HepG2 (cell line): Measurements from ENCODE around the gene MAP2K2. TPM values are rescaled to one million over a fixed set of nuclear protein-coding genes. Genes with fewer than 3 reads are reported as not detected.

Experiments
- FOXC1 ChIP-seq: sonication (generic); formaldehyde crosslinking; IDR thresholded peaks from 2 replicates; pipeline ENCODE4 v1.8.0; 2022; ENCODE audit warnings: mild to moderate bottlenecking, missing genetic modification reagents, borderline replicate concordance
- FOXP1 ChIP-seq, 2 experiments: fragments of 450-650 bp in 1 of 2; IDR thresholded peaks; 2 replicates each; pipeline ENCODE4 v1.6.1; 2017 to 2018; ENCODE audit warnings: antibody characterized with exemption in 1 of 2
- GLI4 ChIP-seq: sonication (generic); formaldehyde crosslinking; IDR thresholded peaks from 2 replicates; pipeline ENCODE4 v1.5.1; 2020; ENCODE audit warnings: missing genetic modification reagents, mild to moderate bottlenecking, moderate library complexity, borderline replicate concordance
- HNF4G ChIP-seq, 2 experiments: sonication (generic) in 1 of 2; formaldehyde crosslinking in 1 of 2; IDR thresholded peaks; 2 replicates each; pipeline versions ENCODE4 v1.4.0 to v1.6.1; 2011 to 2020; ENCODE audit warnings: borderline replicate concordance in 2 of 2, low read depth in 2 of 2, mild to moderate bottlenecking in 2 of 2, low read length in 1 of 2, missing genetic modification reagents in 1 of 2, moderate library complexity in 1 of 2
- KLF9 ChIP-seq: IDR thresholded peaks from 2 replicates; pipeline ENCODE4 v1.6.1; 2016; ENCODE audit warnings: low read depth
- MED8 ChIP-seq: sonication (generic); formaldehyde crosslinking; IDR thresholded peaks from 2 replicates; pipeline ENCODE4 v1.8.1; 2023; ENCODE audit warnings: mild to moderate bottlenecking, missing genetic modification reagents; ENCODE audit not compliant: insufficient replicate concordance
- RBFOX2 ChIP-seq: fragments of 200-400 bp; formaldehyde crosslinking; IDR thresholded peaks from 2 replicates; pipeline ENCODE4 v1.6.1; 2017; ENCODE audit warnings: low read depth, mild to moderate bottlenecking, low read length
- RERE ChIP-seq: IDR thresholded peaks from 2 replicates; pipeline ENCODE4 v1.6.1; 2016; ENCODE audit warnings: low read depth, missing genetic modification reagents, missing compliant biosample characterization
- RFXANK ChIP-seq: IDR thresholded peaks from 2 replicates; pipeline ENCODE4 v1.6.1; 2016
- SMARCE1 ChIP-seq: fragments of 450-650 bp; IDR thresholded peaks from 2 replicates; pipeline ENCODE4 v1.6.1; 2017; ENCODE audit warnings: borderline replicate concordance
- TCF12 ChIP-seq, 2 experiments: fragments of 450-650 bp in 1 of 2; sonication (generic) in 1 of 2; formaldehyde crosslinking in 1 of 2; IDR thresholded peaks; 2 replicates each; pipeline versions ENCODE4 v1.6.1 to v1.8.0; 2017 to 2022; ENCODE audit warnings: antibody characterized with exemption in 1 of 2, mild to moderate bottlenecking in 1 of 2, missing genetic modification reagents in 1 of 2, moderate library complexity in 1 of 2
- THAP11 ChIP-seq: IDR thresholded peaks from 2 replicates; pipeline ENCODE4 v1.6.1; 2016; ENCODE audit warnings: missing biosample characterization, missing genetic modification reagents
- XRCC5 ChIP-seq: fragments of 200-400 bp; formaldehyde crosslinking; optimal IDR thresholded peaks from 2 replicates; pipeline ENCODE3; 2017; ENCODE audit warnings: mild to moderate bottlenecking, low read length
- ZBTB25 ChIP-seq: IDR thresholded peaks from 2 replicates; pipeline ENCODE4 v1.6.1; 2018; ENCODE audit warnings: missing genetic modification reagents
- ZFP36L2 ChIP-seq: sonication (generic); formaldehyde crosslinking; IDR thresholded peaks from 2 replicates; pipeline ENCODE4 v1.4.0; 2020; ENCODE audit warnings: missing genetic modification reagents
- ZNF430 ChIP-seq: sonication (generic); formaldehyde crosslinking; IDR thresholded peaks from 2 replicates; pipeline ENCODE4 v1.9.0; 2021; ENCODE audit warnings: mild to moderate bottlenecking, missing genetic modification reagents
- ZNF530 ChIP-seq: sonication (generic); formaldehyde crosslinking; IDR thresholded peaks from 2 replicates; pipeline ENCODE4 v1.5.0; 2020; ENCODE audit warnings: low read depth, mild to moderate bottlenecking, missing genetic modification reagents
- ZSCAN20 ChIP-seq: sonication (generic); formaldehyde crosslinking; IDR thresholded peaks from 2 replicates; pipeline ENCODE4 v1.4.0; 2020; ENCODE audit warnings: missing genetic modification reagents, mild to moderate bottlenecking, borderline replicate concordance
- polyA plus RNA-seq, 8 experiments: library from polyadenylated mRNA; depleted of rRNA in 3 of 8; stranded (reverse) in 7 of 8; unstranded in 1 of 8; fragments of >200 nt; fragmentation: Illumina TruSeq in 4 of 8; extraction: Trizol in 4 of 8; gene quantifications; 2 replicates each; pipeline versions ENCODE4 v1.2.1 to v1.2.3, GENCODE V29; 2011 to 2016; ENCODE audit warnings: low read depth in 4 of 8, missing spikeins in 1 of 8, mixed read lengths in 1 of 8; ENCODE audit not compliant: insufficient read depth in 1 of 8
- total RNA-seq, 5 experiments: library from RNA; depleted of rRNA; stranded (reverse); fragments of >200 nt; fragmentation: Illumina TruSeq; extraction: Trizol; gene quantifications; 2 replicates each; pipeline ENCODE4 v1.2.3, GENCODE V29; 2016; ENCODE audit warnings: low read depth in 1 of 5
- TF ChIP-seq, protein P1 (sequence below): IDR thresholded peaks from 2 replicates; pipeline ENCODE4 v1.6.1; 2012; ENCODE audit warnings: inconsistent platforms
- TF ChIP-seq, protein P2 (sequence below): sonication (generic); formaldehyde crosslinking; IDR thresholded peaks from 2 replicates; pipeline ENCODE4 v1.4.0; 2020; ENCODE audit warnings: mild to moderate bottlenecking, low read depth, missing genetic modification reagents

The MAP2K2 gene
- total and polyA plus RNA-seq, 2 of the 13 experiments (the other 11 are each of a cell fraction or from before 2014, with no cell fraction given), result 70.3 to 80.9 TPM

DNA sequence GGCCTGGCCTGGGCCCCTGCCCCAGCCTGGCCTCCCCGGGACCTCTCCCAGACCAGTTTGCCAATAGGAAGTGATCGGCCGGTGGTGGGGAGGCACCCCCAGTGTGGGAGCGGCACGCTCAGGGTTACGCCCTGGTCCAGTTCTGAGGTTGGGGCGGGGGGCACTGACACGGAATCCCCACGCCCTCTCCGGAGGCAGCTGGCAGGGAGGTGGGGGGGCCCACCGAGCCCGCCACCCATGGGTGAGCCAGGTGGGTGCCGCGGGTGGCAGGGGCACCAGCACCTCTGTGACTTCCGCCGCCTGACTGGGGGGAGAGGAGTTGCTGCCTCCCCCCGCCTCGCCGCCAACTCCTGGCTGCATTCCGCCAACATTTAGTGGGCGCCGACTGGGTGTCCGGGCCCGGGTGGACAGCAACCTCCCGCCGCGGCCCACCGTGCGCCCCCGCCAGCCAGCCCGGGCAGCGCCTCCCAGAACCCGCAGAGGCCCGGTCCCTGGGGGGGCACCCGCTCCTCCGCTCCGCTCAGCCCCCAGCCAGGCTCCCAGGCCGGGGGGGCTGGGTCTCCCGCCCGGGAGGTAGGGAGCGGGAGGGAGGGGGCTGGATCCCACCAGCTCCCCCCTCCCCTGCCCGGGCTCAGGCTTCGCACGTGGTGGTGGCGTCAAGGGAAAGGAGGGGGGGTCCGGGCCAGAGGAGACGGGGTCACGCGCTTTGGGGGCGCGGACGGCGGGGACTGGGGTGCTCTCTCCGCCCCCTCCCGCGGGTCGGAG, 59.2 kb downstream of the MAP2K2 start (continued):
- TF ChIP-seq RERE (CRISPR knock-in tag), result no peak
- TF ChIP-seq THAP11 (CRISPR knock-in tag), result peak; percentile 11; the same call in 1 of the 2 replicates
- TF ChIP-seq XRCC5, result no peak
- TF ChIP-seq RBFOX2, result peak; percentile 88
- no peak for TF ChIP-seq FOXC1
- no peak for TF ChIP-seq RFXANK
- TF ChIP-seq, protein P1, sequence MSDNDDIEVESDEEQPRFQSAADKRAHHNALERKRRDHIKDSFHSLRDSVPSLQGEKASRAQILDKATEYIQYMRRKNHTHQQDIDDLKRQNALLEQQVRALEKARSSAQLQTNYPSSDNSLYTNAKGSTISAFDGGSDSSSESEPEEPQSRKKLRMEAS, result peak; percentile 85
- TF ChIP-seq KLF9, result no peak
- no peak for TF ChIP-seq SMARCE1
- TF ChIP-seq ZSCAN20 (CRISPR knock-in tag), result no peak
- TF ChIP-seq ZNF430 (CRISPR knock-in tag), result peak; percentile 33; the same call in 1 of the 2 replicates
- no peak for TF ChIP-seq TCF12 (IDR thresholded peaks at IDR 0.05)
- TF ChIP-seq TCF12 (CRISPR knock-in tag; IDR thresholded peaks at IDR 0.05), result 0 out of 2 replicates have a peak, but pooled peaks have one; percentile 72
- TF ChIP-seq ZNF530, result no peak
- no peak for TF ChIP-seq ZBTB25
- TF ChIP-seq GLI4 (CRISPR knock-in tag), result 0 out of 2 replicates have a peak, but pooled peaks have one; percentile 39
- no peak for TF ChIP-seq FOXP1 (IDR thresholded peaks at IDR 0.05)
- no peak for TF ChIP-seq FOXP1 (CRISPR knock-in tag; IDR thresholded peaks at IDR 0.05)
- no peak for TF ChIP-seq MED8 (CRISPR knock-in tag)
- TF ChIP-seq ZFP36L2 (CRISPR knock-in tag), result no peak
- no peak for TF ChIP-seq HNF4G (IDR thresholded peaks at IDR 0.05; ENCODE audit: borderline replicate concordance, low read depth, low read length)
- 0 out of 2 replicates have a peak, but pooled peaks have one; percentile 19 for TF ChIP-seq HNF4G (CRISPR knock-in tag; IDR thresholded peaks at IDR 0.05; ENCODE audit: borderline replicate concordance, low read depth)
- TF ChIP-seq, protein P2, sequence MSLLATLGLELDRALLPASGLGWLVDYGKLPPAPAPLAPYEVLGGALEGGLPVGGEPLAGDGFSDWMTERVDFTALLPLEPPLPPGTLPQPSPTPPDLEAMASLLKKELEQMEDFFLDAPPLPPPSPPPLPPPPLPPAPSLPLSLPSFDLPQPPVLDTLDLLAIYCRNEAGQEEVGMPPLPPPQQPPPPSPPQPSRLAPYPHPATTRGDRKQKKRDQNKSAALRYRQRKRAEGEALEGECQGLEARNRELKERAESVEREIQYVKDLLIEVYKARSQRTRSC (CRISPR knock-in tag), result peak; percentile 33; the same call in 1 of the 2 replicates
